Measurements from ENCODE around the gene PPP4R2.

- TF ChIP-seq CTCF (conservative IDR thresholded peaks at IDR 0.05) = no peak
- TF ChIP-seq EZH2 (IDR thresholded peaks at IDR 0.05; ENCODE audit: low read depth) = no peak
Measured at GRCh38 chr3:73094951-73095350, 98.3 kb downstream of the PPP4R2 start.
